Type B pancreatic cell (in vitro differentiated cells): ENCODE results near the gene GNB1L. TPM values are rescaled to one million over a fixed set of nuclear protein-coding genes. Genes with fewer than 3 reads are reported as not detected.
"Not testable (repeated sequence)": the region's sequence is repeated elsewhere in the genome, so short reads cannot be mapped to it uniquely, and the experiment has no call there.

Experiments
- DNase-seq: peaks from one replicate; pipeline ENCODE4 v3.0.0; 2021; ENCODE audit warnings: mixed read lengths; ENCODE audit not compliant: unreplicated experiment; ENCODE audit errors: extremely low spot score
- H3K27ac Mint-ChIP-seq: 2 replicates; pipeline ENCODE4 v1.8.0; 2021; ENCODE audit warnings: mild to moderate bottlenecking, mixed read lengths
- H3K27me3 Mint-ChIP-seq: 2 replicates; pipeline ENCODE4 v1.8.0; 2021; ENCODE audit warnings: mixed read lengths
- H3K36me3 Mint-ChIP-seq: 2 replicates; pipeline ENCODE4 v1.8.0; 2021; ENCODE audit warnings: mixed read lengths
- H3K4me1 Mint-ChIP-seq: one replicate; pipeline ENCODE4 v1.8.0; 2021; ENCODE audit warnings: mixed read lengths; ENCODE audit not compliant: unreplicated experiment
- H3K4me3 Mint-ChIP-seq: 2 replicates; pipeline ENCODE4 v1.8.0; 2021; ENCODE audit warnings: mild to moderate bottlenecking, mixed read lengths
- H3K9me3 Mint-ChIP-seq: 2 replicates; pipeline ENCODE4 v1.8.0; 2021; ENCODE audit warnings: mixed read lengths
- CTCF ChIP-seq: fragments of 200-600 bp; sonication (generic); conservative IDR thresholded peaks from 2 replicates; pipeline ENCODE4 v1.5.0; 2021; ENCODE audit warnings: antibody characterized with exemption, mild to moderate bottlenecking
- total RNA-seq: library from RNA; stranded (reverse); gene quantifications from 2 replicates; pipeline ENCODE4 v1.2.1, GENCODE V29; 2021; ENCODE audit warnings: low replicate concordance

Gene GNB1L
- total RNA-seq, 1 donor from 2014 or later: 7.7 TPM

- no peak overlapping the region for H3K4me3 Mint-ChIP-seq
- H3K9me3 Mint-ChIP-seq: no peaks in the 10 kb centered on the region
- no peaks in the 10 kb centered on the region for H3K36me3 Mint-ChIP-seq
- DNase-seq: no peak
- no peak for TF ChIP-seq CTCF
- H3K27ac Mint-ChIP-seq: no peak overlapping the region
- H3K4me1 Mint-ChIP-seq: peaks cover 6% of the 10 kb centered on the region
- peaks cover 30% of the 10 kb centered on the region for H3K27me3 Mint-ChIP-seq
Measured at GRCh38 chr22:19779011-19779421, 75.7 kb downstream of the GNB1L start.

GRCh38 chr22:19777192-19777591, 77.5 kb downstream of the GNB1L start:
- not testable (repeated sequence) for DNase-seq, H3K27ac Mint-ChIP-seq, H3K9me3 Mint-ChIP-seq, H3K4me1 Mint-ChIP-seq, H3K4me3 Mint-ChIP-seq, H3K36me3 Mint-ChIP-seq
- peaks cover 45% of the 10 kb centered on the region for H3K27me3 Mint-ChIP-seq

- Mint-ChIP-seq H3K27ac (no peak overlapping the region), H3K4me3 (no peak overlapping the region), H3K4me1 (peaks cover 6% of the 10 kb centered on the region), H3K36me3 (no peaks in the 10 kb centered on the region), H3K27me3 (peaks cover 51% of the 10 kb centered on the region), H3K9me3 (no peaks in the 10 kb centered on the region)
- no peak for DNase-seq
- TF ChIP-seq CTCF: no peak
Measured at GRCh38 chr22:19776433-19777031, 78.1 kb downstream of the GNB1L start.

- DNase-seq: no peak
- Mint-ChIP-seq H3K27me3 (peaks cover 59% of the 10 kb centered on the region), H3K27ac (no peak overlapping the region), H3K4me3 (no peak overlapping the region), H3K4me1 (peaks cover 6% of the 10 kb centered on the region), H3K36me3 (no peaks in the 10 kb centered on the region), H3K9me3 (no peaks in the 10 kb centered on the region)
- no peak for TF ChIP-seq CTCF
Measured at GRCh38 chr22:19775496-19776325, 79.0 kb downstream of the GNB1L start.

- no peak for DNase-seq
- no peak overlapping the region for H3K4me3 Mint-ChIP-seq
- H3K36me3 Mint-ChIP-seq: no peaks in the 10 kb centered on the region
- no peak for TF ChIP-seq CTCF
- H3K4me1 Mint-ChIP-seq: no peaks in the 10 kb centered on the region
- H3K9me3 Mint-ChIP-seq: no peaks in the 10 kb centered on the region
- H3K27ac Mint-ChIP-seq: no peak overlapping the region
- H3K27me3 Mint-ChIP-seq: peaks cover 62% of the 10 kb centered on the region
Measured at GRCh38 chr22:19774628-19775027, 80.0 kb downstream of the GNB1L start.

GRCh38 chr22:19773470-19774040, 81.1 kb downstream of the GNB1L start:
- Mint-ChIP-seq H3K4me3 (no peak overlapping the region), H3K9me3 (no peaks in the 10 kb centered on the region), H3K27me3 (peaks cover 61% of the 10 kb centered on the region), H3K27ac (no peak overlapping the region), H3K36me3 (no peaks in the 10 kb centered on the region), H3K4me1 (no peaks in the 10 kb centered on the region)
- no peak for DNase-seq
- no peak for TF ChIP-seq CTCF
